GM12864 (cell line): ENCODE results near the gene ATMIN.

ENCODE experiments used
- DNase-seq: peaks from one replicate; pipeline ENCODE4 v3.0.0-alpha.2; 2011; ENCODE audit warnings: low read depth
- H3K4me3 ChIP-seq: 2 replicates; pipeline ENCODE4 v1.5.1; 2011; ENCODE audit warnings: mild to moderate bottlenecking, low read depth, low read length, control low read depth
- TF ChIP-seq, protein P1 (sequence below): IDR thresholded peaks from 2 replicates; pipeline ENCODE4 v1.5.1; 2011; ENCODE audit warnings: low read depth, mild to moderate bottlenecking, moderate library complexity, low read length, control low read depth, inconsistent platforms; ENCODE audit errors: missing control alignments

The ATMIN gene

DNA sequence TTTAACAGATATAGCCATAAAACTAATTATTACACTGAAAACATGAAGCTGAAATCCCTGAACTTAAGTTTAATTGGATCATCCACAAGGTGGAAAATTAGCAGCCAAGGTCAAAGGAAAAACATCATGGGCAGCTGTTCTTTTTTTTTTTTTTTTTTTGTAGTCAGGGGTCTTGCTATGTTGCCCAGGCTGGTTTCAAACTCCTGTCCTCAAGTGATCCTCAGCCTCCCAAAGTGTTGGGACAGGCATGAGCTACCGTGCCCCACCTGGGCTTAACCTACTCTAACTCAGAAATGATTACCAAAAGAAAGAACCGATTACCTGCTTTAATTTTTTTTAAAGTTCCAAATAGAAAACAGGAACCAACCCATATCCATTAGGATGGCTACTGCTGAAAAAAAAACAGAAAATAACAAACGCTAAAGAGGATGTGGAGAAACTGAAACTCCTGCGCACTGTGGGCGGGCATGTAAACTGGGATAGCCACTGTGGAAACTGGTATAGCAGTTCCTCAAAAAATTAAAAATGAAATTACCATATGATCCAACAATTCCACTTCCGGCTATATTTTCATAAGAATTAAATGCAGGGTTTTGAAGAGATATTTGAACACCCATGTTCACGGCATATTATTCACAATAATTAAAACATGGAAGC, 37.5 kb upstream of the ATMIN start:
- H3K4me3 ChIP-seq: no peak overlapping the region; the same call in 1 of the 2 replicates
- no peak for DNase-seq
- TF ChIP-seq, protein P1, sequence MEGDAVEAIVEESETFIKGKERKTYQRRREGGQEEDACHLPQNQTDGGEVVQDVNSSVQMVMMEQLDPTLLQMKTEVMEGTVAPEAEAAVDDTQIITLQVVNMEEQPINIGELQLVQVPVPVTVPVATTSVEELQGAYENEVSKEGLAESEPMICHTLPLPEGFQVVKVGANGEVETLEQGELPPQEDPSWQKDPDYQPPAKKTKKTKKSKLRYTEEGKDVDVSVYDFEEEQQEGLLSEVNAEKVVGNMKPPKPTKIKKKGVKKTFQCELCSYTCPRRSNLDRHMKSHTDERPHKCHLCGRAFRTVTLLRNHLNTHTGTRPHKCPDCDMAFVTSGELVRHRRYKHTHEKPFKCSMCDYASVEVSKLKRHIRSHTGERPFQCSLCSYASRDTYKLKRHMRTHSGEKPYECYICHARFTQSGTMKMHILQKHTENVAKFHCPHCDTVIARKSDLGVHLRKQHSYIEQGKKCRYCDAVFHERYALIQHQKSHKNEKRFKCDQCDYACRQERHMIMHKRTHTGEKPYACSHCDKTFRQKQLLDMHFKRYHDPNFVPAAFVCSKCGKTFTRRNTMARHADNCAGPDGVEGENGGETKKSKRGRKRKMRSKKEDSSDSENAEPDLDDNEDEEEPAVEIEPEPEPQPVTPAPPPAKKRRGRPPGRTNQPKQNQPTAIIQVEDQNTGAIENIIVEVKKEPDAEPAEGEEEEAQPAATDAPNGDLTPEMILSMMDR: no peak

DNA sequence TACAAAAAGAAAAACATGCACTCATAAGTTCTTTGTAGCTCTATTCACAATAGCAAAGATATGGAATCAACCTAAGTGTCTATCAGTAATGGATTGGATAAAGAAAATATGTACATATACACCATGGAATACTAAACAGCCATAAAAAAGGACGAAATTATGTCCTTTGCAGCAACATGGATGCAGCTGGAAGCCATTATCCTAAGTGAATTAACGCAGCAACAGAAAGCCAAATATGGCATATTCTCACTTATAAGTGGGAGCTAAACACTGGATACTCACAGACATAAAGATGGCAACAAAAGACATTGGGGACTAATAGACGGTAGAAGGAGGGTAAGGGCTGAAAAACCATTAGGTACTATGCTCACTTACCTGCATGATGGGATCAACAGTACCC, 34.8 kb upstream of the ATMIN start:
- no peak overlapping the region for H3K4me3 ChIP-seq
- no peak for DNase-seq
- TF ChIP-seq, protein P1: no peak

DNA sequence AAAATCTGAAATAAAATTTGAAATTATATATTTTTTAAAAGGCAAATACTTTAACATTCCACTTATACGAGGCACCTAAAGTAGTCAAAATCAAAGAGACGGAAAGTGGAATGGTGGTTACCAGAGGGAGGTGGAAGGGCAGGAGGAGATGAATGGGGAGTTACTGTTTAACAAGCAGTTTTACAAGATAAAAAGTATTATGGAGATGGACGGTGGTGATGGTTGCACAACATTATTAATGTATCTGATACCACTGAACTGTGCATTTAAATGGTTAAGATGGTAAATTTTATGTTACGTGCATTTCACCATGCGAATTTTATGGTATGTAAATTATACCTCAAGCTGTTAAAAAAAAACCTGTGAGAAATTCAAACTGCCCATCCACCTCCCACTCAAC, 34.3 kb upstream of the ATMIN start:
- no peak overlapping the region for H3K4me3 ChIP-seq
- TF ChIP-seq, protein P1: no peak

DNA sequence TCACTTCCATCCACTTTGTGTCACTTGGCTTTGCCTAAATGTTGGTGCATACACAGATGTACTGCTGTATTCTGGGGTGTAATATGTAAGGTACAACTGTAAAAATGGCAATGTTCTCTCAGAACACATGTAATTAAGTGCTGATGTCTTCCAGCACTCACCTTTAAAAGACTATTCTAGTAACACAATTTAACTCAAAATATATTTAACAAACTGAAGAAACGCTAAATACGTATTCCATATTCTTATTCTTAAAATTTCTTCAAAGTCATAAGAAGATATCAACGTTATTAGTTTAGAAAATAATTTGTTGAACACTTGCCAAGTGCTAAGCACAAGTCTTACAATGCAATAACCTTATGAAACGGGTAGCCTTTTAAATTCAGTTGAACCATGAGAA, 32.6 kb upstream of the ATMIN start:
- TF ChIP-seq, protein P1: no peak
- DNase-seq: no peak
- no peak overlapping the region for H3K4me3 ChIP-seq

More for the DNA sequence above, 34.3 kb upstream of the ATMIN start:
- no peak for DNase-seq

DNA sequence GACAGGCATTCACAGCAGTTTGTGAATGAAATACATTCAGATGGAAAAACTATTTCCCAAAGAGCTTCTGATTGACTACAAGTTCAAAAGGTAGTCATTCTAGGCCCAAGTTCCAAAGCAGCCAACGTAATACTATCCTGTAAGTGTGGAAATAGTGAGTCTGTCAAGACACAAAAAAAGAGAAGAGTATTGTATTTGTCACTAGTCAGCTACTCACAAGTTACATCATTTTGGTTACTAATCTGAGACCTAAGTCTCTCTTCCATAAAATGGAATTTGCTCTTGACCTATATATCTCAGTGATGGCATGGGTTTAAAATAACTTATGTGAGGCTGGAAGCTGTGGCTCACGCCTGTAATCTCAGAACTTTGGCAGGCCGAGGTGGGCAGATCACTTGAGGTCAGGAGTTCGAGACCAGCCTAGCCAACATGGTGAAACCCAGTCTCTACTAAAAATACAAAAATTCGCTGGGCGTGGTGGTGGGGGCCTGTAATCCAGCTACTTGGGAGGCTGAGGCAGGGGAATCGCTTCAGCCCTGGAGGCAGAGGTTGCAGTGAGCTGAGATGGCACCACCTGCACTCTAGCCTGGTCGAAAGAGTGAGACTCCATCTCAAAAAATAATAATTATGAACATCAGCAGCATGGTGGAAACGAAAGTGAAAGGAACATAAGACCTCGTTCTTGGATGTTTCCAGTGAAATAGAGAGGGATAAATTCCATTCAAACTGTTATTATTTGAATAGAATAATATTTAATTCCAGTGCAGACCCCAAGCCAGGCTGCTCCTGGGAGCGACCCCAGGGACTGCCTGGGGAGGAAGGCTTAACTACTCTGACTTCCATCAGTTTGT, 31.8 kb upstream of the ATMIN start:
- DNase-seq: no peak
- peak overlapping the region; percentile 88; the same call in 1 of the 2 replicates for H3K4me3 ChIP-seq
- TF ChIP-seq, protein P1: no peak

DNA sequence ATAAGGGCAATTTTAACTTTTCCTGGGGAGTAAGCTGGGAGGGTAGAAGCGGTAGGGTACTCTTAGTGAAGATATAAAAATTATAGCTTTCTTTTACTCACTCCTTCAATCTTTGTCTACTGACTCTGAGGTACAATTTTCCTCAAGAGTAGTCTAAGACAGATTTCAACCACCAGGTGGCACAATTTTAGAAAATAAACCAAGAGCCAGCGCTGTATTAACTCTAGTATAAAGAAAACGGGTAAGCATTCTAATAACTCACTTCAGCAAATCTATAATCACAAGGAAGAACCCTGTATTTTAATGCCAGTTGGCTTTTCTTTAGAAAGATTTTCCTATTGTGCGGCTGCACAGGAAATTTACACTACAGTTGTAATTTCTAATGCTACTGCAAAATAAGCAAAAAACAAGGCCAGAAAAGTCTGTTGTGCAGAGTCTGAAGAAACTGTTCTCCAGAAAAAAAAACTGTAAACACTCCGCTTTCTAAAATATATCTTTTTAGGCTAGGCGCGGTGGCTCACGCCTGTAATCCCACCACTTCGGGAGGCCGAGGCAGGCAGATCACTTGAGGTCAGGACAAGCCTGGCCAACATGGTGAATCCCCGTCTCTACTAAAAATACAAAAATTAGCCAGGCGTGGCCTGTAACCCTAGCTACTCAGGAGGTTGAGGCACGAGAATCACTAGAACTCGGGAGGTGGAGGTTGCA, 30.8 kb upstream of the ATMIN start:
- TF ChIP-seq, protein P1: peak; percentile 43
- H3K4me3 ChIP-seq: peak overlapping the region; percentile 88
- peak; percentile 45 for DNase-seq
